HG02623 (cell line): ENCODE results near the gene MYOD1.

Experiments used
- ATAC-seq: cut with Tn5 transposase; IDR thresholded peaks from one replicate; pipeline ENCODE4 v1.9.1; 2021; ENCODE audit warnings: moderate library complexity; ENCODE audit not compliant: unreplicated experiment

Gene MYOD1

GRCh38 chr11:17748761-17749721, 29.7 kb downstream of the MYOD1 start:
- no peak for ATAC-seq

- ATAC-seq: no peak
These were observed 30.8 kb downstream of the MYOD1 start for GRCh38 chr11:17750013-17750800.

DNA sequence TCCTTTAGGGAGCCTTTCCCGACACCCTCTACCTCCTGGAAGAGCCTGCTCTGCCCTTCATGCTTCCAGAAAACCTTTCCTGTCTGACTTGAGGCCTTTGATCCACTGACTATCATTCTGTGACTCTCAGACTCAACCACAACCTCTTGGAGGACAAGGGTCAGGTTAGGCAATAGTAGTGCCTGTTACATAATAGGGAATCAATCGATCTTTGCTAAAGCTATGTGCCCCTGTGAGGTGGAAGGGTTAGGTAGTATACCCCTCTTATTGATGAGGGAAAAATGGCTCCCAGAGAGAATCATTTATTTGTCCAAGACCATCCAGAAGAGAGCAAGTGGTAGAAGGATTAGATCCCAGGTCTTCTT, 31.4 kb downstream of the MYOD1 start:
- no peak for ATAC-seq

GRCh38 chr11:17751558-17751957, 32.2 kb downstream of the MYOD1 start:
- no peak for ATAC-seq

DNA sequence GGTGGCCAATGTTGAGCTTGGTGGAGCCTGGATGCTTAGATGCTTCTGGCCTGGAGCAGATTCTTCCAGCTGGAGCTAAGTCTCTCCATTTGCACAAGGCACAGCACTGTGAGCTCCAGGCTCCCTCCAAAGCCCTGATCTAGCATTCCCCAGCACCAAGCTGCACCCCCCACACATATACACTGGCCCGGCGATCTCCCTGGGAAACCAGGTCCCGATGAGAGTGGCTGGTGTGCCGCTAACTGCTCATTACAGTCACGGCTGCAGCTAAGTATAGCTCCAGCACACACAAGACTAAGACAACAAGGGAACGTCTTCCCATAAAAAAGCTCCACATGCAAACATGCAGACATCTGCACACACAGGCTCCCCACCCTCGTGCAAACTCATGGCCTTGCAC, 32.8 kb downstream of the MYOD1 start:
- no peak for ATAC-seq

- ATAC-seq: no peak
These were observed 33.8 kb downstream of the MYOD1 start for GRCh38 chr11:17753153-17753552.

- no peak for ATAC-seq
These were observed 34.3 kb downstream of the MYOD1 start for GRCh38 chr11:17753641-17754040.

GRCh38 chr11:17755891-17756290, 36.5 kb downstream of the MYOD1 start:
- no peak for ATAC-seq

GRCh38 chr11:17760102-17761029, 41.0 kb downstream of the MYOD1 start:
- ATAC-seq: peak; percentile 75

GRCh38 chr11:17762309-17762974, 43.1 kb downstream of the MYOD1 start:
- no peak for ATAC-seq

- ATAC-seq: no peak
These were observed 43.9 kb downstream of the MYOD1 start for GRCh38 chr11:17763244-17763643.

DNA sequence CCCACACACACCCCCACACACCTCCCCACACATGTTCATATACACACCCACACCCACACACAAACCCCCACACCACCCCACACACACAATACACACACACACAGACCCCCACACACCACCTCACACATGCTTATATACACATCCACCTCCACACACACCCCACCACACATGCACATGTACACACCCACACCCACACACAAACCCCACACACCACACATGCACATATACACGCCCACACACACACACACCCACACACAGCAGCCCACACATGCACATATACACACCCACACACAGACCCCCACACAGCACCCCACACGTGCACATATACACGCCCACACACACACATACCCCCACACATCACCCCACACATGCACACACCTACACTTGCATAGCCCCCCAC, 44.3 kb downstream of the MYOD1 start:
- ATAC-seq: no peak

DNA sequence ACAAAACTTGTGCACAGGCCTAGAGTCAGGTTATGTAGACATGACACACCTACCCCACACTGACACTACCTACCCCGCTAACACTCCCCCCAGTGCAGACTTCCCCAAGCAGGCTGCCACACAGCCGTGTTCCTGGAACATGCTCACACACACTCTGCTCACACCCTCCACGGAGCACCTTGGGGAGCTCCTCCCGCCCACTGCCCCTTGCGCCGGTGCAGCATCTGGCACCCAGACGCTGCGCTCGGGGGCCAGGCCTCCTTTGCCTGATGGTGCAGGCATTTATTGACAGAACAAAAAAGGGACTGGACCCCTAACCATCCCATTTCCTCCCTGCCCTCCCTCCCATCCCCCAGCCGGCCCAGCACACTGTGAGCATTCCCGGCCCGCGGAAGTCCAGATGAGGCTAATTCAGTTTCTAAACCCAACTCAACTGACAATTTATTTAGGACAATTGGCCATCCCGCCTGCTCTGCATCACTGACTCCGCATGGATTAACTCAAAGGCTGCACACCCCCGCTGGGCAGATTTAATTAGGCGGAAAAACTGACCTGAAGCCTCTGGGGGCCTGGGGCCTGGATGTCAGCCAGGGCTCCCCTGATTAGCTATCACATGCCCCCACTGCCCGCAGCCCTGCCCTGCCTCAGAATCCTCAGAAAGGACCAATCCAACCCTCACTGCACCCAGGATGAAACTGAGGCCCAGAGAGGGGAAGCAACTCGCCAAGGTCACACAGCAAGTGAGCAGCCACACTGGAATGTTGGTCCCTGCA, 45.3 kb downstream of the MYOD1 start:
- ATAC-seq: no peak

GRCh38 chr11:17765356-17766072, 46.1 kb downstream of the MYOD1 start:
- no peak for ATAC-seq

GRCh38 chr11:17766073-17766359, 46.6 kb downstream of the MYOD1 start:
- ATAC-seq: no peak

GRCh38 chr11:17766590-17766989, 47.2 kb downstream of the MYOD1 start:
- no peak for ATAC-seq

DNA sequence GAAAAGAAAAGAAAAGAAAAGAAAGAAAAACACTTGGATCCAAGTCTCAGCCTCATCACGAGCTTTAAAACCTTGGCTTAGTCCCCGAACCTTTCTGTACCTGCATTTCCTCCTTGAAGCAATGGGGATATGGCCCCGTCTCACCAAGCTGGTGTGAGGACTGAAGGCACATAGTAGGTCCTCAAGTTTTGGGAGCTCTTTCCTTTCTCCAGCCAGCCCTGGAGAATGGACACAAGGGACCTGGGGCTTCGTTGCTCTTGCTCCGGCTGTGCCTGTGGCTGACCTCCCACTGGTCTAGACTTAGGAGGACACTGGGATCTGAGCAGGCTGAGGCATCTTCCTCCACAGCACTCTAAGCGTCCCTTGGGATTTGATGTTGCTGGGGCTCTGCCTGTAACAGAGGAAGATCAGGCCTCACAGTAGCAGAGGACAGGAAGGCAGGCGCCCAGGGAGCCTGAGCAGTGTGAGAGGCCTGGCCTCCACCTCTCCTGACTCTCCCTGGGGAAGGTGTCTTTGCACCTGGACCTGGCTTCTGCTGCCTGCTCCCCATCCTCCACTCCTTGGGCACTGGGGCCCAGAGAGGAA, 48.0 kb downstream of the MYOD1 start:
- ATAC-seq: no peak

- ATAC-seq: no peak
These were observed 48.5 kb downstream of the MYOD1 start for GRCh38 chr11:17767914-17768313.

- no peak for ATAC-seq
These were observed 49.2 kb downstream of the MYOD1 start for GRCh38 chr11:17768547-17768946.
